Measurements from ENCODE around the gene BCDIN3D.

DNA sequence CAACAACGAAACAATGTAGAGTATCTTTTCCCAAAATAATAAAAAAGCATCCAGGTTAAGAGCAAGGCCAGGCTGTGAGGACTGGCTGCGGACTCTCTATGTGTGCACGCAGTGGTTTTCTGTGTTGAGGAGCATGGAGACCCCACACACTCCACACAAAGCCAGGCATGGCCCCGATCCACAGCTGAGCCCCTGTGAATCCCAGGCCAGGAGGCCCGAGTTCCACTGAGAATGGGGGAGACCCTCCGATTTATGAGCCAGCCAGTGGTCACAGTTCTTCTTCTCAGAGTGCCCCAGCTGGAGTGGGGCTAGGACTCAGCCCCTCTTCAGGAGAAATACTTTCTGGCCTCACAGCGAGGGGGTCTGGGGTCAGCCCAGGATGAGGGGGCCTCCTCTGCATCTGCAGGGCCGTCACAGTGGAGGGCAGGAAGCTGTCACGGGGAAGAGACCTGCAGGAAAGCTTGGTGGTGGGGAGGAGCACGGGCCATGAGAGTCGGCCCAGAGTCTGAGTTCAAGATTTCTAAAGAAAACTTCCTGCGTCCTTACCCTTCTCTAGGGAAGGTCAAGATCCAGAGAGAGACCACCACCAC is 34.8 kb downstream of the BCDIN3D start:
- TF ChIP-seq, protein P1, sequence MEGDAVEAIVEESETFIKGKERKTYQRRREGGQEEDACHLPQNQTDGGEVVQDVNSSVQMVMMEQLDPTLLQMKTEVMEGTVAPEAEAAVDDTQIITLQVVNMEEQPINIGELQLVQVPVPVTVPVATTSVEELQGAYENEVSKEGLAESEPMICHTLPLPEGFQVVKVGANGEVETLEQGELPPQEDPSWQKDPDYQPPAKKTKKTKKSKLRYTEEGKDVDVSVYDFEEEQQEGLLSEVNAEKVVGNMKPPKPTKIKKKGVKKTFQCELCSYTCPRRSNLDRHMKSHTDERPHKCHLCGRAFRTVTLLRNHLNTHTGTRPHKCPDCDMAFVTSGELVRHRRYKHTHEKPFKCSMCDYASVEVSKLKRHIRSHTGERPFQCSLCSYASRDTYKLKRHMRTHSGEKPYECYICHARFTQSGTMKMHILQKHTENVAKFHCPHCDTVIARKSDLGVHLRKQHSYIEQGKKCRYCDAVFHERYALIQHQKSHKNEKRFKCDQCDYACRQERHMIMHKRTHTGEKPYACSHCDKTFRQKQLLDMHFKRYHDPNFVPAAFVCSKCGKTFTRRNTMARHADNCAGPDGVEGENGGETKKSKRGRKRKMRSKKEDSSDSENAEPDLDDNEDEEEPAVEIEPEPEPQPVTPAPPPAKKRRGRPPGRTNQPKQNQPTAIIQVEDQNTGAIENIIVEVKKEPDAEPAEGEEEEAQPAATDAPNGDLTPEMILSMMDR (IDR thresholded peaks at IDR 0.05): no peak
- TF ChIP-seq POLR2AphosphoS5 (IDR thresholded peaks at IDR 0.05): no peak
- TF ChIP-seq POLR2A (IDR thresholded peaks at IDR 0.05): no peak
